ENCODE measurements around the gene SLC3A2. TPM values are rescaled to one million over a fixed set of nuclear protein-coding genes. Genes with fewer than 3 reads are reported as not detected.

Gene SLC3A2
- total and polyA plus RNA-seq, 2 of the 13 experiments (the other 11 are each of a cell fraction or from before 2014, with no cell fraction given): 213 to 226 TPM

- TF ChIP-seq ZMYM4 (CRISPR knock-in tag; IDR thresholded peaks at IDR 0.05) (peak; percentile 95), HOXD1 (CRISPR knock-in tag; IDR thresholded peaks at IDR 0.05) (peak; percentile 89), ZNF468 (CRISPR knock-in tag; IDR thresholded peaks at IDR 0.05) (peak; percentile 93), BRCA1 (CRISPR knock-in tag; IDR thresholded peaks at IDR 0.05) (peak; percentile 99), MTERF4 (CRISPR knock-in tag; IDR thresholded peaks at IDR 0.05) (peak; percentile 84; the same call in 1 of the 2 replicates), ZNF138 (CRISPR knock-in tag; IDR thresholded peaks at IDR 0.05; ENCODE audit: low read depth) (peak; percentile 95), RNF2 (conservative IDR thresholded peaks at IDR 0.05; ENCODE audit: low read depth) (peak; percentile 95), LCORL (IDR thresholded peaks at IDR 0.05) (no peak), LCORL (CRISPR knock-in tag; IDR thresholded peaks at IDR 0.05) (peak; percentile 64), ZC3H13 (CRISPR knock-in tag; IDR thresholded peaks at IDR 0.05) (peak; percentile 85), ZNF567 (CRISPR knock-in tag; IDR thresholded peaks at IDR 0.05; ENCODE audit: borderline replicate concordance) (no peak; the same call in 1 of the 2 replicates), ZSCAN31 (CRISPR knock-in tag; IDR thresholded peaks at IDR 0.05; ENCODE audit: low read depth) (peak; percentile 90), ZNF276 (CRISPR knock-in tag; IDR thresholded peaks at IDR 0.05; ENCODE audit: low read depth) (peak; percentile 96), IRF1 (CRISPR knock-in tag; IDR thresholded peaks at IDR 0.05; ENCODE audit: low read depth) (no peak), GZF1 (CRISPR knock-in tag; IDR thresholded peaks at IDR 0.05) (peak; percentile 88), ZNF766 (CRISPR knock-in tag; IDR thresholded peaks at IDR 0.05; ENCODE audit: borderline replicate concordance) (peak; percentile 98), ZNF75D (CRISPR knock-in tag; IDR thresholded peaks at IDR 0.05; ENCODE audit: borderline replicate concordance) (no peak), NR2F1 (CRISPR knock-in tag; IDR thresholded peaks at IDR 0.05) (no peak), ISL2 (CRISPR knock-in tag; IDR thresholded peaks at IDR 0.05) (peak; percentile 85), PAX8 (CRISPR knock-in tag; IDR thresholded peaks at IDR 0.05; ENCODE audit: borderline replicate concordance) (peak; percentile 89; the same call in 1 of the 2 replicates), FOXJ3 (CRISPR knock-in tag; IDR thresholded peaks at IDR 0.05; ENCODE audit: borderline replicate concordance) (peak; percentile 76; the same call in 1 of the 2 replicates), ZNF264 (CRISPR knock-in tag; IDR thresholded peaks at IDR 0.05) (peak; percentile 95)
- TF ChIP-seq, protein P1, sequence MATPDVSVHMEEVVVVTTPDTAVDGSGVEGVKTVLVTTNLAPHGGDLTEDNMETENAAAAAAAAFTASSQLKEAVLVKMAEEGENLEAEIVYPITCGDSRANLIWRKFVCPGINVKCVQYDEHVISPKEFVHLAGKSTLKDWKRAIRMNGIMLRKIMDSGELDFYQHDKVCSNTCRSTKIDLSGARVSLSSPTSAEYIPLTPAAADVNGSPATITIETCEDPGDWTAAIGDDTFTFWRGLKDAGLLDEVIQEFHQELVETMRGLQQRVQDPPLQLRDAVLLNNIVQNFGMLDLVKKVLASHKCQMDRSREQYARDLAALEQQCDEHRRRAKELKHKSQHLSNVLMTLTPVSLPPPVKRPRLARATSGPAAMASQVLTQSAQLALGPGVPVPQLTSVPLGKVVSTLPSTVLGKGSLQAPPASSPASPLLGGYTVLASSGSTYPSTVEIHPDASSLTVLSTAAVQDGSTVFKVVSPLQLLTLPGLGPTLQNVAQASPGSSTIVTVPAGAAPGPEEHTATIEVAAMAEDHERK (CRISPR knock-in tag; IDR thresholded peaks at IDR 0.05; ENCODE audit: low read depth): peak; percentile 75; the same call in 1 of the 2 replicates
Measured at GRCh38 chr11:62855571-62856332, 24.9 kb upstream of the SLC3A2 start (continued).
